Esophagus muscularis mucosa (tissue), 4 donors: ENCODE measurements around the gene FEZF1. TPM values are rescaled to one million over a fixed set of nuclear protein-coding genes. Genes with fewer than 3 reads are reported as not detected.

ENCODE experiments used
- DNase-seq: peaks from one replicate; pipeline ENCODE4 v3.0.0-alpha.2; 2017; ENCODE audit errors: extremely low spot score
- H3K27ac ChIP-seq, 4 donors: fragments of 200-600 bp; sonication (generic); replicated peaks in 1 of 4; 1 replicate in 3 of 4; 2 replicates in 1 of 4; pipeline ENCODE4 v1.5.1; 2016 to 2019; ENCODE audit warnings: mild to moderate bottlenecking in 1 of 4
- H3K27me3 ChIP-seq, 4 donors: fragments of 200-600 bp; sonication (generic); one replicate each; pipeline versions ENCODE4 v1.5.1 to v1.6.0; 2016 to 2019
- H3K36me3 ChIP-seq, 4 donors: fragments of 200-600 bp; sonication (generic); one replicate each; pipeline ENCODE4 v1.5.1; 2016 to 2019
- H3K4me1 ChIP-seq, 4 donors: fragments of 200-600 bp; sonication (generic); one replicate each; pipeline ENCODE4 v1.5.1; 2016 to 2019
- H3K4me3 ChIP-seq, 4 donors: fragments of 200-600 bp; sonication (generic); 1 replicate in 2 of 4; 2 replicates in 2 of 4; pipeline ENCODE4 v1.5.1; 2016 to 2019; ENCODE audit warnings: mild to moderate bottlenecking in 4 of 4, moderate library complexity in 1 of 4
- H3K9me3 ChIP-seq, 4 donors: fragments of 200-600 bp; sonication (generic); 1 replicate in 3 of 4; 2 replicates in 1 of 4; pipeline ENCODE4 v1.5.1; 2016 to 2019
- CTCF ChIP-seq, 3 experiments: fragments of 200-600 bp in 2 of 3; fragments of 450-650 bp in 1 of 3; sonication (generic) in 2 of 3; IDR thresholded peaks; one replicate each; pipeline ENCODE4 v1.5.1; 2017 to 2019; ENCODE audit warnings: antibody characterized with exemption in 3 of 3, mild to moderate bottlenecking in 2 of 3, moderate library complexity in 1 of 3
- EP300 ChIP-seq: sonication (generic); formaldehyde crosslinking; IDR thresholded peaks from one replicate; pipeline ENCODE4 v1.6.1; 2017; ENCODE audit warnings: antibody characterized with exemption
- POLR2A ChIP-seq: fragments of 450-650 bp; IDR thresholded peaks from one replicate; pipeline ENCODE4 v1.6.1; 2017; ENCODE audit warnings: antibody characterized with exemption, moderate library complexity, mild to moderate bottlenecking, low read depth
- POLR2AphosphoS5 ChIP-seq, 2 donors: sonication (generic); formaldehyde crosslinking; IDR thresholded peaks; one replicate each; pipeline ENCODE4 v1.6.1; 2017; ENCODE audit warnings: antibody characterized with exemption in 2 of 2
- WGBS: methylation state at CpG from one replicate; pipeline ENCODE4 v1.1.5; 2018; 5-methylcytosine and 5-hydroxymethylcytosine counted together
- intact Hi-C: fragments of 100-400 bp; cut with DNase I; formaldehyde crosslinking; loops from one replicate; pipeline ENCODE4 v1.15.1; 2023
- total RNA-seq, 4 donors: library from RNA; depleted of rRNA; stranded (reverse); fragments of >200 nt; gene quantifications; one replicate each; pipeline versions ENCODE4 v1.1.0 to v1.2.1, GENCODE V29; 2016

The FEZF1 gene
- total RNA-seq, 4 donors from 2014 or later: not detected

GRCh38 chr7:122309421-122309820 is 4.9 kb upstream of the FEZF1 start:
- DNase-seq: no peak
- intact Hi-C loops: no loop called here
- H3K27me3 ChIP-seq: peaks cover 7 to 100% (median 96%) of the 10 kb centered on the region in 4 donors
- H3K4me3 ChIP-seq: no peak overlapping the region
- 46% methylated on average over 3 of the region's 3 CpGs for WGBS
- no peaks in the 10 kb centered on the region for H3K9me3 ChIP-seq
- peaks cover 33 to 52% (median 47%) of the 10 kb centered on the region in 4 donors for H3K4me1 ChIP-seq
- TF ChIP-seq CTCF (IDR thresholded peaks at IDR 0.05) (no peak), POLR2AphosphoS5 (IDR thresholded peaks at IDR 0.05) (no peak), POLR2A (no peak), EP300 (no peak)
- no peak overlapping the region for H3K27ac ChIP-seq
- no peaks in the 10 kb centered on the region for H3K36me3 ChIP-seq

GRCh38 chr7:122307228-122307621 is 2.7 kb upstream of the FEZF1 start:
- H3K27ac ChIP-seq: no peak overlapping the region
- intact Hi-C loops: no loop called here
- peaks cover 7 to 100% (median 92%) of the 10 kb centered on the region in 4 donors for H3K27me3 ChIP-seq
- no peaks in the 10 kb centered on the region for H3K36me3 ChIP-seq
- no peak overlapping the region for H3K4me3 ChIP-seq
- 19% methylated on average over 13 of the region's 13 CpGs for WGBS
- no peak for DNase-seq
- no peaks in the 10 kb centered on the region for H3K9me3 ChIP-seq
- H3K4me1 ChIP-seq: peaks cover 37 to 64% (median 57%) of the 10 kb centered on the region in 4 donors
- no peak for TF ChIP-seq POLR2A
- TF ChIP-seq EP300: no peak
- no peak for TF ChIP-seq POLR2AphosphoS5 (IDR thresholded peaks at IDR 0.05)
- TF ChIP-seq CTCF (IDR thresholded peaks at IDR 0.05): no peak

GRCh38 chr7:122306320-122307227 is 2.0 kb upstream of the FEZF1 start:
- peaks cover 7 to 100% (median 92%) of the 10 kb centered on the region in 4 donors for H3K27me3 ChIP-seq
- WGBS: 9% methylated on average over 36 of the region's 37 CpGs
- no peak overlapping the region for H3K27ac ChIP-seq
- H3K4me1 ChIP-seq: peaks cover 34 to 64% (median 53%) of the 10 kb centered on the region in 4 donors
- H3K9me3 ChIP-seq: no peaks in the 10 kb centered on the region
- intact Hi-C loops: no loop called here
- TF ChIP-seq POLR2A (no peak), EP300 (no peak), CTCF (IDR thresholded peaks at IDR 0.05) (no peak), POLR2AphosphoS5 (IDR thresholded peaks at IDR 0.05) (no peak)
- DNase-seq: no peak
- no peaks in the 10 kb centered on the region for H3K36me3 ChIP-seq
- H3K4me3 ChIP-seq: peak overlapping the region in 3 of 4 donors; percentile 29 to 44 (median 37)

GRCh38 chr7:122305475-122306319 is 1.1 kb upstream of the FEZF1 start:
- TF ChIP-seq POLR2AphosphoS5 (IDR thresholded peaks at IDR 0.05) (no peak), EP300 (no peak)
- no peaks in the 10 kb centered on the region for H3K36me3 ChIP-seq
- H3K27me3 ChIP-seq: peaks cover 8 to 100% (median 93%) of the 10 kb centered on the region in 4 donors
- 0% methylated on average over 7 of the region's 65 CpGs for WGBS
- H3K27ac ChIP-seq: no peak overlapping the region
- intact Hi-C loops: no loop called here
- H3K4me1 ChIP-seq: peaks cover 34 to 62% (median 53%) of the 10 kb centered on the region in 4 donors
- peak overlapping the region; percentile 27 to 44 (median 33) for H3K4me3 ChIP-seq
- no peaks in the 10 kb centered on the region for H3K9me3 ChIP-seq
- no peak for DNase-seq

GRCh38 chr7:122304996-122305421 is 459 bp upstream of the FEZF1 start:
- H3K4me1 ChIP-seq: peaks cover 34 to 62% (median 53%) of the 10 kb centered on the region in 4 donors
- no peak overlapping the region for H3K27ac ChIP-seq

More at GRCh38 chr7:122304996-122305421, 459 bp upstream of the FEZF1 start:
- Histone ChIP-seq H3K27me3 (peaks cover 8 to 100% (median 93%) of the 10 kb centered on the region in 4 donors), H3K9me3 (no peaks in the 10 kb centered on the region), H3K36me3 (no peaks in the 10 kb centered on the region), H3K4me3 (peak overlapping the region; percentile 15 to 44 (median 33))
- no peak for DNase-seq
- TF ChIP-seq EP300 (no peak), POLR2A (no peak), POLR2AphosphoS5 (IDR thresholded peaks at IDR 0.05) (no peak), CTCF (IDR thresholded peaks at IDR 0.05) (no peak)
- intact Hi-C loops: no loop called here
- 5% methylated on average over 19 of the region's 24 CpGs for WGBS
